Right hindlimb (tissue), 1 donor: ENCODE results near the gene DOCK11.
"Not testable (repeated sequence)": the region's sequence is repeated elsewhere in the genome, so short reads cannot be mapped to it uniquely, and the experiment has no call there.

ENCODE experiments used
- DNase-seq: peaks from one replicate; pipeline ENCODE4 v3.0.0-alpha.2; 2018

The DOCK11 gene

DNA sequence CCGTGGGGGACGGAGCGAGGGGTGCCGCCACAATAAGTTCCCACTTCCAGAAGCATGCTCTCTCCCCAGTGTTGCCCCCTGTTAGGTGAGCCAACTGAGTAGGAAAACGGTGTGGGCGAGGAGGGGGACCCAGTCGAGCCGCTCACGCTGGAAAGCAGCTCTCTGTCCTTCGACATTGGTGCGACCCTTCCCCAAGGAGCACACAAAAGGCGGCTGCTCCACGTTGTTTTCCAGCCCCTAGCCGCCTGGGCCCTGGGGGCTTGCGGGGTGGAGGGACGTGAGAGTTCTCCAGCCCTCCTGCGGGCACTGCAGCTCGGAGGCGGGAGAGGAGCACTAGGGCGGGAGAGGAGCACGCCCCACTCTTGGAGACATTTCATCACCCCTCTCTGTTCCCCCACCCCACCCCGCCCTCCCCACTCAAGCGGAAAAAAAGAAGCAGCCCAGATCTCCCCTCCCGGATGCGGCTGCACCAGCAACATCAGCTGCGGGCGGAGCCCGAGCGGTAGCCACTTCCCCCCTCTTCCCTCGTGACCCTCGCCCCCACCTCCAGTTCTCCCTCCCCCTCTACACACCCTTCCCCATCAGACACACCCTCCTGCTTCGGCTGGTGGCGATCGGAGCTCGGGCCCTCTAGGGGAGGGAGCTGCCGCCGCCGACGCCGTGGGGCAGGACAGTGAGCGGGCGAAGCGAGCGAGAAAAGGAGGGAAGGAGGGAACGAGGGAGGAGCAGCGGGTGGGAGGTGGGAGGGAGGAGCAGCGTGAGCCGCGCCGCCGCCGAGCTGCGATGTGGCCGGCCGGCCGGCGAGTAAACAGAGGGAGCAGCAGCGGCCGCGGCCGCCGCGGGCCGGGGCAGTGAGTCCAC lies at the start of gene DOCK11:
DOCK11 (plus strand) TSS at position 755 of the 861 bp plus-strand sequence. CDS start 157 bp downstream, outside the sequence.
- peak; percentile 90 for DNase-seq

DNA sequence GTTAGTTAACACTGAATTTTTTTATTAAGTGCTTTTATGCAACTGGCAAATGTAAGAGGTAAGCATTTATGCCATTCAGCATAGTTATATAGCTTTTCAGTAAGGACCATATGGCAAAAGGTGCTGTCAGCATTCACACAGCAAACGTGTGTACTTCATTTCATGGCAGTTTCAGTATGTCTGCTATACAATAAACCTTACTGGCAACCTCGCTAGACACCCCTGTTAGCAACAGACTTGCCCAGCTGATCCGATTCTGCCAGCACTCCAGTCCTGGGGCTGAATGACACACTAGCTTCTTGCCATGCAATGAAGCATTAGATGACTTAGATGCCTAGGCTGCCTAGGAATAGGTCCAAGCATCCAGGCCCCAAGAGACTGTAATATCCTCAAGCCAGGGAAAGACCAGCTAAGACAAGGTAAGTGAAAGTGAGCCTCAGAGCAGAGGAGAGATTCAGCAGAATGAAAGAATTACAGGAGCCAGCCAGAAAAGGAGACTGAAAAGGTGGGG lies 47.3 kb upstream of the DOCK11 start:
- DNase-seq, result no peak

DNA sequence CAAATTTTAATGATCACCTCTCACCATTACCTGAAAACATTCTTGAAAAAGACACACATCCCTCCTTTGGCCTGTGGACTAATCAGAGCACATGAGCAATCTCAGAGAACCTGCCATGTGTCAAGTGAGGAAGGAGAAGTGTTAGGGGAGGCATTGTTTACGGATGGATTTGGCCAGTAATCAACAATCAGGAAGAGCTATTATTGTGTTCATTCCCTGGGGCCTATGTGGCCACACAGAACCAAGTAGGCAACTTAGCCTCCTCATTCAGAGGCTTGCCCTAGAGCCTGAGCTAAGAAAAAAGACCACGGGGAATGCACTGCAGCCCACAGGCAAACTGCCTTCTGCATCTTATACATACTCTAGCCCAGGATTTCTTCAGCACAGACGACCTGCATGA lies 40.6 kb upstream of the DOCK11 start:
- no peak for DNase-seq

DNA sequence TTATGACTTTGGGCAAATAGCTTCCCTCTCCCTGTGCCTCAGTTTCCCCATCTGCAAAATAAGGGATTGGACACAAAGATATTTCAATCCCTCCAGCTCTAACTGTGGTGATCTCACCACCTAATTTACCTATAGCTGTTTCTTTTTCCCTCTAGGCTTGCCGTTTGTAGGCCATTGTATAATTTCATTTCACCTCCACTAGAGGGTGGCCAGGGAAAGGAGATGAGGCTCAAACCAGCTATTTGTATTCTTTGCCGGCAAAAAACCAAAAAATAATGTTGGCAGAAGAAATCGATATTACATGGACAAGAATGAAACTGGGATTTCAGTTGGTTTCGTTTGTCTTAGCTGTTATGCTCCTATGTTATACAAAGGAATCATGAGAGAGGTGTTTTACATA lies 36.1 kb upstream of the DOCK11 start:
- DNase-seq, result peak; percentile 30

DNA sequence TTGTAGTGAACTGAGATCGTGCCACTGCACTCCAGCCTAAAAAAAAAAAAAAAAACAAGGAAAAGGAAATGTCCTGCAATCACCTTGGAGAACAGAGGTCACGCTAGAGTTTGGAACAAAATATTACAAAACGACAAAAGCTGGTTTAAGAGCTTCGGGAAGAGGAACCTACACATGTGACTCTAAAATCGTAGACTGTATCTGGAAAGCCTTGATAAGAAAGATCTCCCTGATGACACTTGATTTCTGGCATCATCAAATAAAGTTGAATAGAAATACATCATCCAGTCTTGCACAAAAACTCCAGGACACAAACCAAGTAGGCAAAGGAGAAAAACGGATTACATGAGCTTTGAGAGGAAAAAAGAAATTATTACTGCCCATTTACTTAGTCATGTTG lies 31.1 kb upstream of the DOCK11 start:
- no peak for DNase-seq

DNA sequence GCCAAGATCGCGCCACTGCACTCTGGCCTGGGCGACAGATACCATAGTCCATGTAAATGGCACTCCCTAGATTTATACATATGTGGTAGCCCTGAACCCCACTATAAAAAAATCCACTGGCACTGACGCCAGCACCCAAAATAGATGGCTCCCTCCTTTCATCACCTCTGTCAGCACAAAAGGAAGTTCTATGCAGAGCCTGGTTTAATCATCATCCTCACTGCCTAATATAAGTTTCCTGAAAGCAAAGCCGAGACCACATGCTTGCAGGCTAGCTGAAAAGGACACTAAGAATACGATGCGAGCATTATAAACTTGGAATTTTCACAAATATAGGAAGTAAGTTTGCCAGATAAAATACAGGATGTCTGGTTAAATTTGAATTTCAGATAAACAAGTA lies 27.5 kb upstream of the DOCK11 start:
- no peak for DNase-seq

DNA sequence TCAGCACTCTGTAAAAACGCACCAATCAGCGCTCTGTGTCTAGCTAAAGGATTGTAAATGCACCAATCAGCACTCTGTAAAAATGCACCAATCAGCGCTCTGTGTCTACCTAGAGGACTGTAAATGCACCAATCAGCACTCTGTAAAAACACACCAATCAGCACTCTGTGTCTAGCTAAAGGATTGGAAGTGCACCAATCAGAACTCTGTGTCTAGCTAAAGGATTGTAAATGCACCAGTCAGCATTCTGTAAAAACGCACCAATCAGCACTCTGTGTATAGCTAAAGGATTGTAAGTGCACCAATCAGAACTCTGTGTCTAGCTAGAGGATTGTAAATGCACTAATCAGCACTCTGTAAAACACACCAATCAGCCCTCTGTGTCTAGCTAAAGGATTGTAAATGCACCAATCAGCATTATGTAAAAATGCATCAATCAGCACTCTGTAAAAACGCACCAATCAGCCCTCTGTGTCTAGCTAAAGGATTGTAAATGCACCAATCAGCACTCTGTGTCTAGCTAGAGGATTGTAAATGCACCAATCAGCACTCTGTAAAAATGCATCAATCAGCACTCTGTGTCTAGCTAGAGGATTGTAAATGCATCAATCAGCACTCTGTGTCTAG lies 24.8 kb upstream of the DOCK11 start:
- not testable (repeated sequence) for DNase-seq

DNA sequence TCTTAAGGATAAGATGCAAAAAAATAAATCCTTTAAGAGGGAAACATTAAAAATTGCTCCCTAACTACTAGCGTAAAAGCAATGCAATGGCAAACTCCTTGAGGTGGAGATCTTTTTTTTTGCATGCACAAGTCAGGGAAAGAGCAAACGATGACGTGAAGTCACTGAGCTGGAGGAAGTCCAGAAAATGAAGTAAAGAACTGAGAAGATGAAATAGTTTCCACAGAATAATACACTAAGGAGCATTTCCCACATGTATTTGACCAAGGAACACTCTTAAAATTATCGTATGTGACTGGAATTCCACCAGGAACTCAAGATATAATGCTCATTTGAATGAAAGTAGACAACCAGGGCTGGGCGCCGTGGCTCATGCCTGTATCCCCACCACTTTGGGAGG lies 21.0 kb upstream of the DOCK11 start:
- DNase-seq, result no peak

DNA sequence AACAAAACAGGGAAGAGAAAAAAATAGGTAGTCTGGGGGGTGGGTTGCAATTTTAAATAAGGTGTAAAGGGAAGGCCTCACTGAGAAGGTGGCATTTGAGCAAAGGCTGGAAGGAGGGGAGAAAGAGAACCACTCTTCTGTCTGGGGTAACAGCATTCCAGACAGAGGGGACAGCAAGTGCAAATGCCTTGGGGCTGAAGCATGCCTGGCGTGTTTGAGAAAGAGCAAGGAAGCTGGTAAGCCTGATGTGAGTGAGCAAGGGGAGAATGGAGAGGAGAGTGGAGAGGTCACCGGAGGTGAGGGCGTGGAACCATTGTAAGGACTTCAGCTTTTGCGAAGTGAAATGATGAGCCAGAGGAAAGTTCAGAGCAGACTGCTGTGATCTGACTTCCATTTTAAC lies 19.7 kb upstream of the DOCK11 start:
- no peak for DNase-seq

DNA sequence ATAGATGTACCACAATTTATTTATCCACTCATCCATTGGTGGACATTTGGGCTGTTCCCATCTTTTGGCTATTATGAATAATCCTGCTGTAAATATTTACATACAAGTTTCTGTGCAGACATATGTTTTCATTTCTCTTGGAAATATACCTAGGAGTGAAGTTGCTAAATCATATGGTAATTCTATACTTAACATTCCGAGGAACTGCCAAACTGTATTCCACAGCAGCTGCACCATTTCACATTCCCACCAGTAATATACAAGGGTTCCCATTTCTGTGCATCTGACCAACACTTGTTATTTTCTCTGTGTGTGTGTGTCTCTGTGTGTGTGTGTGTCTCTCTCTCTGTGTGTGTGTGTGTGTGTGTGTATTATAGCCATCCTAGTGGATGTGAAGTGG lies 15.4 kb upstream of the DOCK11 start:
- DNase-seq, result no peak

DNA sequence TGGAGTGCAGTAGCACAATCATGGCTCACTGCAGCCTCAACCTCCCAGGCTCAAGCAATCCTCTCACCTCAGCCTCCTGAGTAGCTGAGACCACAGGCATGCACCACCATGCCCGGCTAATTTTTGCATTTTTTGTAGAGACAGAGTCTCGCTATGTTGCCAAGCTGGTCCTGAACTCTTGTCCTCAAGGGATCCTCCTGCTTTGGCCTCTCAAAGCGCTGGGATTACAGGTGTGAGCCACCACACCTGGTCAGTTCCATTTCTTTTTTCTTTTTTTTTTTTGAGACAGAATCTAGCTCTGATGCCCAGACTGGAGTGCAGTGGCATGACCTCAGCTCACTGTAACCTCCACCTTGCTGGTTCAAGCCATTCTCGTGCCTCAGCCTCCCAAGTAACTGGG lies 13.2 kb upstream of the DOCK11 start:
- not testable (repeated sequence) for DNase-seq

DNA sequence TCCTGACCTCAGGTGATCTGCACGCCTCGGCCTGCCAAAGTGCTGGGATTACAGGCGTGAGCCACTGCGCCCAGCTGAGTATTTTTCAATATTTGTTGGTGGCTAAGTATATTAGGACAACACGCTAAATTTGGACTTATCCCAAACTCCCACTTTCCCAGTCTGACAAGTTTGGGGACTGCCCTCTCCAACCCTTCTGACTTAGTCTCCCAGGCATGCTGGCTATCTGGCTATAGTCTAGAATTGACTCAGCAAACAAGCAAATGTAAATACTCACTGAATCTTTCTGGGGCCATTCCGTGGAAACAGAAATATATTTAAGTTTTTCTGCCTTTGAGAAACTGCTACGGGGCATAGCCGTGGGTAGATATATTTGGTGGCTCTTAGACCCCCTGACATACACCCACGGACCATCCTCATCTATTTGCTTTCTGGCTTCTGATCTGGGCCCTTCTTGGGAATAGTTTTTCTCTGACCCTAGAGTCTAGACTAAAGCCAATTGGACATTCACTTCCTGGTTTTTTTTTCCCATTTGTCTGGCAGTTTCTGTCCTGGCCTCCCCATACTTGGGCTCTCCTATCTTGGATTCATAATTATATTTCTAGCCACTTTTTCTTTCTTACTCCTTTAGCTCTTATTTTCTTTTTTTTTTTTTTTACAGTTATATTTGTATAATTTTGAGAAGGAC lies 11.3 kb upstream of the DOCK11 start:
- DNase-seq, result no peak

DNA sequence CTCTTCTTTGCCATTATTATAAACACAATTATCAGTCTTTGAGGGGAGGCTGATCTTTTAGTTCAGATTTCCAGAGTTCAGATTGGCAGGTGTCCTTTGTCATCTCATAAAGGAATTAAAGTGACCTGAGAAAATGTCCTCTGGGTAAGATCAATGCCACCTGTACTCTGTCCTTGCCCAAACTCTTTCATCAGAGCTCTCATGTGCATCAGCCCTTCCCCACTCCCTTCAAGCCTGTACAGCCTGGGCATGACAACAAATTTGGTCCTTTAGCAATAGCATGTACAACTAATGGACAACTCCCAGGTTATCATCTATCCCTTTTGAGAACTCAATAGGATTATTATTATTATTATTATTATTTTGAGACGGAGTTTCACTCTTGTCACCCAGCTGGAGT lies 8.9 kb upstream of the DOCK11 start:
- not testable (repeated sequence) for DNase-seq

DNA sequence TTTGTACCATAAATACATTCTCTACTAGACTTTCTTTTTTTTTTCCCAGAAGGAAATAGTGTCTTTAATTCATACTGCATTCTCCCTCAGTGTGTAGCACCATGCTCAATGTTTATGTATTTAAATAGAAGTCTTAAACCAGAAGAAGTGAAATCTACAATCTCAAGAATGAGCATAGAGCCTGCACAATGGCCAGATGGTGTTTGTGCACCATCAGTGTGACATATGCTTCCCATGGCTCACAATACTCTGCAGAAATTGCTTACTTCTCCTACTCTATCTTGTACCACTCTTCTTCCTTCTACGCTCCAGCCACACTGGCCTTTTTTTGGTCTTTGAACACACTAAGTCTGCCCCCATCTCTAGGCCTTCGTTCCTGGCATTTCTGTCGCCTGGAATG lies 2.6 kb upstream of the DOCK11 start:
- no peak for DNase-seq

DNA sequence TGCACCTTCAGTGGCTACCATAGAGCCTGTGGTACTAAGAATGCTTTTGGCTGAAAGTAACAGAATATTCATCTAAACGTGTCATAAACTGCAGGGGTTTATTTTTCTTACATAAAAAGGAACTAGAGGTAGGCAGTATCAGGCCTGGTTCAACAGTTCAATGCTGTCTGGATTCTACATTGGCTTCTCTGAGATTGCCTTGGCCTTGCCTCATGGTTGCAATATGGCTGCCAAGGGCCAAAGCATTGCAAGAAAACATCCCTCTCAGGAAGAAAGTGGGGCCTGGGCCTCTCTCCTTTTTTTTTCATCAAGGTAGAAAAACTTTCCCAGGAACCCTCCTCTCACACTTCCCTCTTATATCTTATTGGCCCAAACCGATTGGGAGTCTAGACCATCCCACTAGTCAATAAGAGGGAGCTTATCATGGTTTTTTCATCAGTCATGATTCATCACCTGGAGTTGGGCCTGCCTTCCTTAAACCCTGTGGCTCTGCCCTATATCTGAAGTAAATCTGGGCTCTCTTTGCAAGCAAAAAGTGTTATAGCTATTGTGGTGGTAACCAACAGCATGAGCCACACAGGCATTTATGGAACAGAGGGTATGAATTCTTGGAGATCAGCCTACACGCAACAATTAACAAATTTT lies 1.8 kb upstream of the DOCK11 start:
- DNase-seq, result no peak

DNA sequence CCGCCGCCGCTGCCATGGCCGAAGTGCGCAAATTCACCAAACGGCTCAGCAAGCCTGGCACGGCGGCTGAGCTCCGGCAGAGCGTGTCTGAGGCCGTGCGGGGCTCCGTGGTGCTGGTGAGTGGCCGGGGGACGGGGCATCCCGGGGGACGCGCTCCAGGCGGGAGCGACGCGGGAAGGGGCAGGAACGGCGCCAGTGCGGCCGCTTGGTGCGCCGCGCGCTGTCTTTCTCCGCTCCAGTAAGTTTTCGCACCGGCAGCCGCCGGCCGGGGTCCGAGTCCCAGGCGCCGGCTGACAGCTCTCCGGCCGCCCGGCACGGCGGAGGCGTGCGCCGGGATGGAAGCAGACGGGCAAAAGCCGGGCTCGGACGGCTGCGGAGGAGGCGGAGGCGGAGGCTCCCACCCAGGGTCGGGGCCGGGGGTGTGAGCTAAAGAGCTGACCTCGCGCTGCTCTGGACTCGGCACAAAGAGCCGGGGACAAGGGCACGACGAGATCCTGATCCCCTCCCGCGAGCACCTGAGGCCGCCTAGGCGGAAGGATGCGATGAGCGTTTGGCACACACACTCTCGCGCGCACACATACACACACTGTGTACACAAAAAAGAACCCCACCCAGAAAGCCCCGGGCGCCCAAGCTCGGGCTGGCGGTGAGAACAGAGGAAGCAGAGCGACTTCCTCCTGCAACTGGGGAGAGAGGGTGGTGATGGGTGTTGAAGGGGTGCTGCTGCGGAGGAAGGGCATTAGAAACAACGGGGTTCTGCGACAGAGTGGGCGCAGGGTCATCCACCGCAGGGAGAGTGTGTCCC lies 545 bp downstream of the DOCK11 start:
- DNase-seq, result peak; percentile 40

DNA sequence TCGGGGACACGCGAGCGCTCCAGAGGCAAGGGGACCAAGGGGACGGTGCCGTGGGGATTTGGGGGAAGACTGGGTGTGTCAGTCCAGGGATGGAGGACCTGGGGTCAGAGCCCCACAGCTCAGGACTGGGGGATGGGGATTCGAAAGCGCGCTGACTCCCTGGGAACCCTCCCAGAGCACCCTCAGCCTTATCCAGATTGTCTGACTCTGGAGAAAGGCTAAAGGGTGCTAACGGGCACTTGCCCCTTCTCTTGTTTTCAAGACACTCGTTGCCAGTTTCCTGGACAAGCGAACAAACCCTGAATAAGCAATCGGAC lies 1.1 kb downstream of the DOCK11 start:
- DNase-seq, result no peak

DNA sequence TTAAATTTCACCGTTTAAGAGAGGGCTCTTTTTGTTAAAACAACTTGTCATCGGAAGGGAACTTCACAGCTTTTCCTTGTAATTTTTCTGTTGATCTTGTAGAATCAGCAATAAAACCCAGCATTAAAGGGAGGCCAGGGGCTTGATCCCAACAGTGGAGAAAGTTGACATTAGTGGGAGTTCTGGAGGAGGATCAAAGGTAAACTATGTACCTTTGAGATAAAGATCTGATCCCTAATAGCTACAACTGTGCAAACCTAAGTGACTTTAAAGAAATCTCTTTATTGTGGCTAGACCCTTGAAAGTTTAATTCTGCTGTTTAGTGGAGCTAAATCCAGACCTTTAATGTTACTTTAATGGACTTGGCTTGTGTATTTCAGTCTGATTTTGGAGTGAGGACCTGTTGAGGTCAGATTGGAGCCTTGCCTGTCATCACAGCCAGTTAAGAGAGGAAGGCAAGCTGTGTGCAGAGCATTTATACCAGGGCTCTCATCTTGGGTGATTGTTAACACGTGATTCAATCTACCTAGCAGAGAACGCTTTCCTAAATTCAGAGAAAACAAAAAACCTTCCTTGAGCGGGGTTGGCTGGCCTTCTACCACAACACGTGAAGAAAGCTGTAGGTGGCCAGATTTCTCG lies 1.7 kb downstream of the DOCK11 start:
- no peak for DNase-seq

DNA sequence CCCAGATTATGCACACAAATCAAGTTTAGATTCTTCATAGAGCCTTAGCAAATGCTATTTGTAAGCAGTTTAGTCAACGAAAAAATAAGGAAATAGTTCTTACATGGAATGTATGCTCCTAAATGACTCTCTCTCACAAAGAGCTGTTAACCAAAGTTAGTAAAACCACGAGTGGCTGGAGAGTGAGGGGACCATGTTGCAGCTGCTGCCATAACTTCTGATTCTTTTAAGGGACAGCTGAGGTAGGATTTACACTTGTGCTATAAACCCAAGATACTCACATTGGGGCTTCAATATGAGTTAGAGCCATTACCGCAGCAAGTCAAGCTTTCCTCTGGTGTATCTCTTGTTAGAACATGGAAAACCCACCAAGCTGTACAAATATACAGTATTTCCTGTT lies 2.7 kb downstream of the DOCK11 start:
- no peak for DNase-seq

DNA sequence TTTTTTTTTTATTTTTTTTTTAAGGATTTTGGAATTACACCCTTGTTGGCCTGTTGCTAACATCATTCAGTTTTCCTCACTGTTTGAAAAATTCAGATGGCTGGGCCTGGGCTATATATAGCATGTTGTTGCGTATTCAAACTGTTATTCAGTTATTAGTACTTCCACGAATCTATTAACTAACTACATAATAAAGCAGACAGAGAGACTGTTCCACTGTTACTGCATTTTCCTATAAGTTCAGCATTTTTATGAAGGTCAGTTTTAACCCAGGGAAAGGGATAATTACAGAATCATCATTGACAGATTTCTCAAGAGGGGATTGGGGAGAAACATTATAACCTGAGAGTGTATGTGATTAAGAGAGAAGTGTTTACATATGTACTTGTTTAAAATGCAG lies 3.1 kb downstream of the DOCK11 start:
- no peak for DNase-seq

DNA sequence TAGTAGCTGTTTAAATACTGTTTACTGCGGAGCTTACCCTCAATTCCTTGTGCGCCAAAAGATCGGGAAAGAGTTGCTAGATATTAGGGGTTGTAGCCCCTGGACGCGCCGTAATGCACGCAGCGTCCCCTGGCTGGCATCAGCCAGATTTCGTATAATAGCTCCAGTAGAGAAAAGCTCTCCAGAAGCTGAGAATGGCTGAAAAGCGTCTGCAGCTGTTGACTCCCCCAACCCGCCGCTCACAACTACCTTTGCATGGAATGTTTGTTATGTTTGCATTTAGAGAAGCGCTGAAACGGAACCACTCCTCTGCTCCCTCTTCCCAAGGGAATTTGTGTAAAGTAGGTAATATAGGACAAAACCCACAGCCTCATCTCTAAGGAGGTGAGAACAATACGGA lies 3.7 kb downstream of the DOCK11 start:
- DNase-seq, result no peak
